SH-SY5Y (cell line): ENCODE results near the gene PRCD.

Experiments used
- GATA2 ChIP-seq: IDR thresholded peaks from 2 replicates; pipeline ENCODE4 v1.6.1; 2011; ENCODE audit warnings: mild to moderate bottlenecking, low read depth, low read length
- GATA3 ChIP-seq: IDR thresholded peaks from 2 replicates; pipeline ENCODE4 v1.6.1; 2011; ENCODE audit warnings: low read depth, mild to moderate bottlenecking, low read length, moderate library complexity

- TF ChIP-seq GATA2 (no peak), GATA3 (no peak)
Measured at GRCh38 chr17:76548378-76549214, 8.8 kb downstream of the PRCD start.
